HG02623 (cell line): ENCODE measurements around the gene PPM1E.
"Not testable (repeated sequence)": the region's sequence is repeated elsewhere in the genome, so short reads cannot be mapped to it uniquely, and the experiment has no call there.

Source experiments
- ATAC-seq: cut with Tn5 transposase; IDR thresholded peaks from one replicate; pipeline ENCODE4 v1.9.1; 2021; ENCODE audit warnings: moderate library complexity; ENCODE audit not compliant: unreplicated experiment

Gene PPM1E

GRCh38 chr17:58778482-58778881 lies 22.8 kb downstream of the PPM1E start:
- ATAC-seq, result not testable (repeated sequence)

- ATAC-seq, result no peak
These were observed 23.8 kb downstream of the PPM1E start for GRCh38 chr17:58779446-58779845.

GRCh38 chr17:58783380-58783779 lies 27.7 kb downstream of the PPM1E start:
- ATAC-seq, result no peak

DNA sequence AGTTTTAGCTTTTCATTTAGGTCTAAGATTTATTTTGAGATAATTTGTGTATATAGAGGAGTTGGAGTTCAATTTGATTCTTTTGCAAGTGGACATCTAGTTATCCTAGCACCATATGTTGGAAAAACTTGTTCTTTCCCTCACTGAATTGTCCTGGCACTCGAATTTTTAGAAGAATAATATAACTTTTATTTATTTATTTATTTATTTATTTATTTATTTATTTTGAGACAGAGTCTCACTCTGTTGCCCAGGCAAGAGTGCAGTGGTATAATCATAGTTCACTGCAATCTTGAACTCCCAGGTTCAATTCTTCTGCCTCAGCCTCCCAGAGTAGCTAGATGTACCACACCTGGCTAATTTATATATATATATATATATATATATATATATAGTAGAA lies 29.4 kb downstream of the PPM1E start:
- ATAC-seq, result no peak

GRCh38 chr17:58786586-58787295 lies 31.1 kb downstream of the PPM1E start:
- no peak for ATAC-seq

DNA sequence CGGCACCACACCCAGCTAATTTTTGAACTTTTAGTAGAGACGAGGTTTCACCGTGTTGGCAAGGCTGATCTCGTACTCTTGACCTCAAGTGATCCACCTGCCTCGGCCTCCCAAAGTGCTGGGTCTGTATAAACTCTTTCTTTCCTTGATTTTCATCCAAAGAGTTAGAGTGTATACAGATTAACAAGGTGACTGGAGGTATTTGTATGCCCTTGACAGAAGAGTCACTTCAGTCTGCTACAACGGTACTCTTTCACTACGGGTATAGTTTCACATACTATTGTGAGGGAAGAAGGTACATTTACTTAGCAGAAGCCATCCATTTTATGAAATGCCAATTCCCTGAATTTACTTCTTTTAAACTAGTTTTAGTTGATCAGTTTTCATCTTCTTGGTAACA lies 32.5 kb downstream of the PPM1E start:
- no peak for ATAC-seq

DNA sequence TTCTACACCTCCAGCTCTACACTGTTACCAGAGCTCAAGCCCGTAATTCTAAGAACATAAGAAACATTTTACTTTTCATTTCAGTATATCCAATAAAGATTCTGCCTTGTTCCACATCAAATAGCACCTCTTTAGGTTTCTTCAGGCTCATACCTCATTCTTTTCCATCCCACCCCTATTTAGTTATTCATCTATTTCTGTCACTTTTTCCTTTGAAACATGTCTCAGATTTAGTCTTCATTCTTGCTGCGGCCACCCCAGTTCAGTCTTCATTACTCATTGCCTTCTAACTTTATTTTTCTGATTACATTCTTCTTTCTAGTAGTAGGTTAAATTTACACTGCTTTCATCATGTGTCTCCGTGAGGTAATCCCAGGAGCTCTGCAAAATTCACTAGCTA lies 33.5 kb downstream of the PPM1E start:
- no peak for ATAC-seq

- ATAC-seq, result no peak
These were observed 34.2 kb downstream of the PPM1E start for GRCh38 chr17:58789831-58790230.

- ATAC-seq, result not testable (repeated sequence)
These were observed 38.9 kb downstream of the PPM1E start for GRCh38 chr17:58794508-58794907.

DNA sequence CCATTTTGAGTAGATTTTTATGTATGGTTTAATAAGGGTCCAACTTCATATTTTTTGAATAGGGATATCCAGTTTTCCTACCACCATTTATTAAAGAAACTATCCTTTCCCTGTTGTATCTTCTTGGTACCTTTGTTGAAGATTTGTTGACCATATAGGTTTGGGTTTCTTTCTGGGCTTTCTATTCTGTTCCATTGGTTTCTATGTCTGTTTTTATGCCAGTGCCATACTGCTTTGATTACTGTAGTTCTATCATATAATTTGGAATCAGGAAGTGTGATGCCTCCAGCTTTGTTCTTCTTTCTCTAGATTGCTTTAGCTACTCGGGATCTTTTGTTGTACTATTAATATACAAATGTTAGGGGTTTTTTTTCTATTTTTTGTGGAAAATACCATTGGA lies 46.5 kb downstream of the PPM1E start:
- no peak for ATAC-seq

GRCh38 chr17:58806046-58806445 lies 50.4 kb downstream of the PPM1E start:
- ATAC-seq, result no peak

DNA sequence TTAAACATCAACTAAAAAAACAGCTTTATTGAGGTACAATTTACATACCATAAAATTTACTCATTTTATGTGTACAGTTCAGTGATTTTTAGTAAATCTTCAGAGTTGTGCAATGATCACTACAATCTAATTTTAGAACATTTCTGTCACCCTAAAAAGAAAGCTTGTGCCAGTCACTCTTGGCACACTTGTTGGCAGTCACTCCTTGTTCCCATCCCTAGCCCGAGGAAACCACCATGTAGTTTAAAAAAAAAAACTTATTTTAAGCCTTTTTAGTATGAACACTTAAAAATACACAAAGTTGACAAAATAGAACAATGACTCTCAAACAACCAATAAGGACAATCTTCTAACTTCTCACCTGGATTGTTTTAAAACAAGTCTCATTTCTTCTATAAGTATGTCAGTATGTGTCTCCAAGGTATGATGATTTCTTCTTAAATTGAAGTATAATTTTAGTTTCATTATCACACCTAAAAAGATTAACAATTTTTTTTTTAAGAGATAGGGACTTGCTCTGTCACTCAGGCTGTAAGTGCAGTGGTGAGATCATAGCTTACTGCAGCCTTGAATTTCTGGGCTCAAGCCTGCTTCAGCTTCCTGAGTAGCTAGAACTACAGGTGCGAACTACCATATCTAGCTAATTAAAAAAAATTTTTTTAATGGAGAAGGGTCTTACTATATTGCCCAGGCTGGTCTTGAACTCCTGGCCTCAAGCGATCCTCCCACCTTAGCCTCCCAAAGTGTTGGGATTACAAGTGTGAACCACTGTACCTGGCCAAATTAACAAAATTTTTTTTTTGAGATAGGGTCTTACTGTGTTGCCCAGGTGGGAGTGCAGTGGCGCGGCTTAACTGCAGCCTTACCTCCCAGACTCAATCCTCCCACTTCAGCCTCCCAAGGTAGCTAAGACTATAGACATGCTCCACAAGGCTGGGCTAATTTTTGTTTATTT lies 53.2 kb downstream of the PPM1E start:
- ATAC-seq, result no peak

DNA sequence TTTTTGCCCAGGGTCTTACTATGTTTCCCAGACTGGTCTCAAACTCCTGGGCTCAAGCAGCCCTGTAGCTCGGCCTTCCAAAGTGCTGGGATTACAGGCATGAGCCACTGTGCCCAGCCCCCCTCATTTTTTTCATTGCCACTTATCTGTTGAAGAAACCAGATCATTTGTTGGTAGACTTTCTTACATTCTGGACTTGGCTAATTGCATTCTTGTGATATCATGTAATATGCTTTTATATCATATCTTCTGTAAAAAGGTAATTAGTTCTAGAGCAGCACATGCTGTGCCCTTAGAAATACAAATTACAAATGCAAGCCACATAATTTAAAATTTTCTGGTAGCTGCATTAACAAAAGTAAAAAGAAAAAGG lies 53.9 kb downstream of the PPM1E start:
- no peak for ATAC-seq

- ATAC-seq, result no peak
These were observed 55.6 kb downstream of the PPM1E start for GRCh38 chr17:58811290-58811689.

DNA sequence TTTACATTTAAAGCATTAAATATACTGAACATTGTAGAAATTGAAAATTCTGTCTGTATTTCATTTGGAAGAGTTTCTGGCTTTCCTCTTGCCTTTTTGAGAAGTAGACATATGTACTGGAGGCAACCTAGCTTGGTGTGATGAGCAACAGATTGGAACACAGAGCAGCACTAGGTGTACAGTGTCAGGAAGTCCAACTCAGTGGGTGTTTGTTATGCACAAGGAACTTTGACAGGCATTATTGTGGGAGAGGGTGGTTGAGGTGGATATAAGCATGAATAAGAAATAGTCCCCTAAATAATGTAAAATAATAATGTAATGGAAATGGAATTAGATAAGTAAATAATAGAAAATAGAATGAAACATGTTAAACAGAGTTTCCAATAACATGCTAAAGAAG lies 58.1 kb downstream of the PPM1E start:
- no peak for ATAC-seq

DNA sequence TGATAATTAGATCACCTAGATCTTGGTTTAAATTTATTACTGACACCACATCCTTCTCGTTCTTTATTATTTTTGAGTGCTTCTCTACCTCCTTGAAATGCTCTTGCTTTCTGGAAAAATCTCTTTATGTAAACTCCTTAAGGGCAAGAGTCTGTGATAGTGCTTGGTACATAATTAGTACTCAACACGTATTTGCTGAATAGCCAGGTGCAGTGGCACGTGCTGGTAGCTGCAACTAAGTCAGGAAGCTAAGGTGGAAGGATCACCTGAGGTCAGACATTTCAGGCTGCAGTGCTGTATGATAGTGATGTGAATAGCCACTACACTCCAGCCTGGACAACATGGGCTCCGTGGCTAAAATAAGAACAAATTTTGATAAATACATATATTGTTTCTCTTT lies 63.0 kb downstream of the PPM1E start:
- no peak for ATAC-seq

DNA sequence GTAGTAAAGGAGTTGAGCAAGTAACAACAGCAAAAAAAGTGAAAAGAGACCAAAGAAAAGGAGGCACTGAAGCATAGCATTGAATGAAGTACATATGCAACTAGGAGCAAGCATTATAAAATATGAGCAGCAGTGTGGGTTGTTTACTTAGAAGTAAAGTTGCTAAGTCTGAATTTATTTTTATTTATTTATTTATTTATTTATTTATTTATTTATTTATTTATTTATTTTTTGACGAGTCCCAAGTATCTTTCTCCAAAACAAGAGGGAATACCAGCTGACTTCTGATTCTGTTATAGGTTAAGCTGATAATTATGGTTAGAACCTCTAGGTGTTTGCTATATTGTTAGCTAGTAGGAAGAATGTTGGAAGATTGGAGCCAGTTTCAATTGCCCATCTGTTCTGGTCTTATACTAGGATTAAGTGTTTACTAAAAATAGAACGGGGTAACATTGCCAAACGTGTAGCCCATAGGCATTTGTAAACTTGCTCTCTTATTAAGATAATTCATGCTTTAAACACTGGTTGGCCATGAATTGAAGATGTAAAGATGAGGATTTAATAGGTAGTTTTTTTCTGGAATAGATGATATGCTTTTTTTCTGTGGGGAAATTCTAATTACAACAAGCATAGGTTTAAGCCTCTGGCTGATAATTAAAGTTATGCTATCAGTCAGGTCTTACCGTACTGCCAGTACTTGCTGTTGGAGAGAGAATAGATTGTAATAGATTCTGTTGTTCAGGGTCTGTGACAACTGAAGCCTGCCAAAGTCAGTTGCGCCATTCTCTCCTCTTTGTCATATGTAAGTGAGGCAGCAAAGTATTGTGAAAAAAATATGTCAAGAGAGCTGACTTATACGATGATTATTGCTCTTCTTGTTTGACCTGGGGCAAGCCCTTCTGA lies 66.7 kb downstream of the PPM1E start:
- no peak for ATAC-seq

DNA sequence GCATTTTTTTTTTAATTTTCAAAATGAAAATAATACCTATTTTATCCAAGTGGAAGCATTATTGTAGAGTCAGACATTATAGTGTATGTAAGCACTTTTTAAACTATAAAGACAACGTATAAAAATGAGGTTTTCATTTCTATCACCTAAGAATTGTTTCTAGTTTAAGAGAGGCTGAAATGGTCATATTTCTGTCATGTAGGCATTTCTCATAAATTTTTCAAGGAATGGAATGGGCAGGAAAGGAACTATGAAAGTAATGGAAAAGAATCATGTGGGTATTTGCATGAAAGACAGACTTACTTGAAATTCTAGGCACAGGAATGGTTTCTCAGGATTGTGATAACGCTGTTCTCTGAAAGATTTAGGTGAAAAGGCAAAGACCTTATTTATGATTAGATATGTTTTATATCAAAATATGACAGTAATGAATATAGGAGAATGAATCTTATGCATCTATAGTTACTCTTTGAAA lies 67.4 kb downstream of the PPM1E start:
- no peak for ATAC-seq

GRCh38 chr17:58829172-58829637 lies 73.6 kb downstream of the PPM1E start:
- no peak for ATAC-seq

DNA sequence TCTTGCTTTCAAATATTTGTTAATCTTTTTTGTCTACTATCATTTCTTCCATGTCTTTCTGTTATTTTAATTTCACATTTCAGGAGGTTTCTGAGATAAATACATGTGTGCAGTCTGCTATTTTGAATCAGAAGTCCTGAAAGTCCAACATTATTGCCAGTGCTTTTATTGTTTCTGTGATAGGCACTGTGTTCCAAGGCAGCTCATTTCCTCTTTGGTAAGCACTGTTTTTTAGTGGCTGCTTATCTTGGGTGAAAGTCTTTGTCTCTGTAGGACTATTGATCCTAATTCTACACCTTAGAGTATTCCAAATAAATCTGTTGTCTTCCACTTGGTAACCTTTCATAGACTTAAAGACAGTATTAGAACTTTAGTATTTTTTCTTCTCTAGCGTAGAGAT lies 76.1 kb downstream of the PPM1E start:
- ATAC-seq, result no peak

GRCh38 chr17:58832514-58832913 lies 76.9 kb downstream of the PPM1E start:
- no peak for ATAC-seq
